H1 (cell line): ENCODE measurements around the gene MMP15. TPM values are rescaled to one million over a fixed set of nuclear protein-coding genes. Genes with fewer than 3 reads are reported as not detected.

ENCODE experiments used
- CTCF ChIA-PET: fragments of 300-600 bp; sonication (Branson Sonifier 250); formaldehyde crosslinking; loops from one replicate; lab custom pipeline; 2021; ENCODE audit not compliant: partially characterized antibody; lab: Charles Lee
- POLR2A ChIA-PET: fragments of 300-600 bp; sonication (Branson Sonifier 250); formaldehyde crosslinking; loops from one replicate; lab custom pipeline; 2021; ENCODE audit warnings: inconsistent platforms; ENCODE audit not compliant: partially characterized antibody; lab: Charles Lee
- DNase-seq, 2 experiments: peaks; one replicate each; pipeline versions ENCODE4 v3.0.0 to v3.0.0-alpha.2; 2010 to 2022; ENCODE audit warnings: low spot score in 2 of 2, low read depth in 1 of 2, mixed read lengths in 1 of 2
- FAIRE-seq: peaks from 2 replicates; lab custom pipeline; 2011; peaks lifted over from hg19 to GRCh38; lab: Jason Lieb, UNC
- H2AFZ ChIP-seq: 2 replicates; pipeline ENCODE4 v1.8.1; 2012; ENCODE audit warnings: low read length, inconsistent platforms
- H2AK5ac ChIP-seq: 2 replicates; pipeline ENCODE4 v1.6.1; 2013; ENCODE audit warnings: low read depth, low read length
- H2BK120ac ChIP-seq: replicated peaks from 2 replicates; pipeline ENCODE3; 2013; ENCODE audit warnings: low read depth, low read length, inconsistent platforms
- H2BK12ac ChIP-seq: 2 replicates; pipeline ENCODE4 v1.6.1; 2013; ENCODE audit warnings: low read depth, low read length
- H2BK15ac ChIP-seq: 2 replicates; pipeline ENCODE4 v1.6.1; 2013; ENCODE audit warnings: low read length
- H2BK20ac ChIP-seq: 2 replicates; pipeline ENCODE4 v1.6.1; 2013; ENCODE audit warnings: low read length
- H2BK5ac ChIP-seq: 2 replicates; pipeline ENCODE4 v1.6.1; 2013; ENCODE audit warnings: low read depth, low read length
- H3K14ac ChIP-seq: 2 replicates; pipeline ENCODE4 v1.6.1; 2013; ENCODE audit warnings: inconsistent platforms; ENCODE audit not compliant: insufficient read length
- H3K18ac ChIP-seq: 2 replicates; pipeline ENCODE4 v1.6.1; 2013; ENCODE audit warnings: low read length; ENCODE audit errors: extremely low read depth
- H3K23ac ChIP-seq: 2 replicates; pipeline ENCODE4 v1.6.1; 2013; ENCODE audit warnings: inconsistent platforms; ENCODE audit not compliant: insufficient read length
- H3K23me2 ChIP-seq: 2 replicates; pipeline ENCODE4 v1.6.1; 2013; ENCODE audit warnings: low read depth, low read length
- H3K27ac ChIP-seq: 2 replicates; pipeline ENCODE4 v1.6.1; 2011; ENCODE audit warnings: low read depth, low read length, inconsistent platforms
- H3K27me3 ChIP-seq, 4 experiments: replicated peaks in 1 of 4; 1 replicate in 1 of 4; 2 replicates in 3 of 4; pipeline versions ENCODE4 v1.6.1 to v1.8.1; 2011 to 2013; ENCODE audit warnings: low read length in 3 of 4, mild to moderate bottlenecking in 3 of 4, inconsistent platforms in 2 of 4, mixed read lengths in 2 of 4, moderate library complexity in 1 of 4; ENCODE audit not compliant: control insufficient read depth in 3 of 4, insufficient read depth in 3 of 4; ENCODE audit errors: extremely low read depth in 1 of 4
- H3K36me3 ChIP-seq, 4 experiments: 2 replicates each; pipeline versions ENCODE4 v1.6.1 to v1.8.1; 2011 to 2013; ENCODE audit warnings: mild to moderate bottlenecking in 4 of 4, low read length in 3 of 4, moderate library complexity in 2 of 4, control low read depth in 1 of 4, inconsistent platforms in 1 of 4; ENCODE audit not compliant: insufficient read depth in 4 of 4, control insufficient read depth in 2 of 4
- H3K4ac ChIP-seq: replicated peaks from 2 replicates; pipeline ENCODE3; 2013; ENCODE audit warnings: low read length, low read depth, mixed read lengths, inconsistent platforms; ENCODE audit not compliant: insufficient read length
- H3K4me1 ChIP-seq, 4 experiments: replicated peaks in 1 of 4; 1 replicate in 1 of 4; 2 replicates in 3 of 4; pipeline versions ENCODE4 v1.6.1 to v1.8.1; 2011 to 2013; ENCODE audit warnings: low read length in 3 of 4, inconsistent platforms in 2 of 4, mixed read lengths in 1 of 4; ENCODE audit not compliant: insufficient read depth in 4 of 4, control insufficient read depth in 3 of 4
- H3K4me2 ChIP-seq, 2 experiments: 2 replicates each; pipeline versions ENCODE4 v1.6.1 to v1.8.1; 2011 to 2013; ENCODE audit warnings: low read depth in 2 of 2, low read length in 2 of 2, control low read depth in 1 of 2, inconsistent platforms in 1 of 2, mild to moderate bottlenecking in 1 of 2; ENCODE audit not compliant: insufficient read depth in 1 of 2
- H3K4me3 ChIP-seq, 4 experiments: fragments of 200-600, 300-600 bp in 1 of 4; sonication (generic), shearing (Covaris generic), sonication (Bioruptor Twin) in 1 of 4; 2 replicates each; pipeline versions ENCODE4 v1.5.1 to v1.8.1; 2011 to 2016; ENCODE audit warnings: low read length in 4 of 4, low read depth in 3 of 4, control low read depth in 2 of 4, inconsistent platforms in 2 of 4, mild to moderate bottlenecking in 2 of 4, mixed read lengths in 1 of 4, moderate library complexity in 1 of 4; ENCODE audit not compliant: insufficient read depth in 2 of 4; ENCODE audit errors: extremely low read depth in 1 of 4
- H3K56ac ChIP-seq: replicated peaks from 2 replicates; pipeline ENCODE3; 2013; ENCODE audit warnings: low read depth, mild to moderate bottlenecking, mixed read lengths, low read length, inconsistent platforms; ENCODE audit not compliant: insufficient read length
- H3K79me1 ChIP-seq: 2 replicates; pipeline ENCODE4 v1.6.1; 2013; ENCODE audit warnings: low read depth, low read length, control low read depth
- H3K79me2 ChIP-seq, 2 experiments: 2 replicates each; pipeline versions ENCODE4 v1.6.1 to v1.8.1; 2012 to 2013; ENCODE audit warnings: low read length in 2 of 2, mild to moderate bottlenecking in 2 of 2, inconsistent platforms in 1 of 2; ENCODE audit not compliant: insufficient read depth in 2 of 2, control insufficient read depth in 1 of 2
- H3K9ac ChIP-seq, 4 experiments: replicated peaks in 1 of 4; 1 replicate in 1 of 4; 2 replicates in 3 of 4; pipeline versions ENCODE4 v1.6.1 to v1.8.1; 2011 to 2013; ENCODE audit warnings: low read depth in 3 of 4, low read length in 3 of 4, control low read depth in 2 of 4, mild to moderate bottlenecking in 2 of 4, moderate library complexity in 2 of 4, inconsistent platforms in 1 of 4; ENCODE audit errors: extremely low read depth in 1 of 4
- H3K9me3 ChIP-seq, 2 experiments: 2 replicates each; pipeline versions ENCODE4 v1.6.1 to v1.8.1; 2012 to 2013; ENCODE audit warnings: mild to moderate bottlenecking in 2 of 2, moderate library complexity in 2 of 2, control low read depth in 1 of 2, inconsistent platforms in 1 of 2, low read depth in 1 of 2, low read length in 1 of 2, mixed read lengths in 1 of 2; ENCODE audit not compliant: insufficient read depth in 2 of 2
- H4K20me1 ChIP-seq, 2 experiments: replicated peaks in 1 of 2; 2 replicates each; pipeline versions ENCODE3 to v1.8.1; 2011 to 2013; ENCODE audit warnings: inconsistent platforms in 2 of 2, low read length in 2 of 2, mild to moderate bottlenecking in 1 of 2; ENCODE audit not compliant: insufficient read depth in 2 of 2, control insufficient read depth in 1 of 2
- H4K5ac ChIP-seq: 2 replicates; pipeline ENCODE4 v1.6.1; 2013; ENCODE audit warnings: low read length, low read depth, mixed read lengths, inconsistent platforms; ENCODE audit not compliant: insufficient read length
- H4K8ac ChIP-seq: 2 replicates; pipeline ENCODE4 v1.8.0; 2013; ENCODE audit warnings: mild to moderate bottlenecking, moderate library complexity, low read length, inconsistent platforms; ENCODE audit not compliant: insufficient read depth; ENCODE audit errors: extremely low read depth
- H4K91ac ChIP-seq: replicated peaks from 2 replicates; pipeline ENCODE3; 2013; ENCODE audit warnings: low read length, mixed read lengths, inconsistent platforms; ENCODE audit not compliant: insufficient read length
- CEBPB ChIP-seq: IDR thresholded peaks from 2 replicates; pipeline ENCODE4 v1.6.1; 2012; ENCODE audit warnings: low read depth, low read length
- CHD1 ChIP-seq: IDR thresholded peaks from 2 replicates; pipeline ENCODE4 v1.6.1; 2012; ENCODE audit warnings: low read depth, low read length, improper control_type of control experiment
- CHD2 ChIP-seq: IDR thresholded peaks from 2 replicates; pipeline ENCODE4 v1.6.1; 2012; ENCODE audit warnings: low read length, improper control_type of control experiment
- EP300 ChIP-seq, 2 experiments: IDR thresholded peaks; 1 replicate in 1 of 2; 2 replicates in 1 of 2; pipeline ENCODE4 v1.6.1; 2011 to 2012; ENCODE audit warnings: low read depth in 2 of 2, low read length in 2 of 2, mild to moderate bottlenecking in 2 of 2, borderline replicate concordance in 1 of 2, inconsistent platforms in 1 of 2, moderate library complexity in 1 of 2
- FOSL1 ChIP-seq: IDR thresholded peaks from 2 replicates; pipeline ENCODE4 v1.6.1; 2011; ENCODE audit warnings: mild to moderate bottlenecking, low read depth, low read length, moderate library complexity; ENCODE audit not compliant: insufficient read depth
- JUN ChIP-seq: IDR thresholded peaks from 2 replicates; pipeline ENCODE4 v1.6.1; 2011; ENCODE audit warnings: low read depth, mild to moderate bottlenecking, improper control_type of control experiment, low read length
- NRF1 ChIP-seq: IDR thresholded peaks from 2 replicates; pipeline ENCODE4 v1.6.1; 2011; ENCODE audit warnings: mild to moderate bottlenecking, low read depth, low read length, improper control_type of control experiment
- POU5F1 ChIP-seq: IDR thresholded peaks from 2 replicates; pipeline ENCODE4 v1.6.1; 2011; ENCODE audit warnings: low read depth, mild to moderate bottlenecking, low read length, moderate library complexity
- RAD21 ChIP-seq, 2 experiments: IDR thresholded peaks in 1 of 2; conservative IDR thresholded peaks in 1 of 2; 2 replicates each; pipeline ENCODE4 v1.6.1; 2011; ENCODE audit warnings: low read depth in 2 of 2, low read length in 2 of 2, improper control_type of control experiment in 1 of 2, inconsistent platforms in 1 of 2, mild to moderate bottlenecking in 1 of 2, moderate library complexity in 1 of 2
- SIN3A ChIP-seq, 2 experiments: IDR thresholded peaks in 1 of 2; conservative IDR thresholded peaks in 1 of 2; 2 replicates each; pipeline ENCODE4 v1.6.1; 2011 to 2012; ENCODE audit warnings: low read length in 2 of 2, improper control_type of control experiment in 1 of 2, low read depth in 1 of 2, mild to moderate bottlenecking in 1 of 2
- SP2 ChIP-seq: IDR thresholded peaks from 2 replicates; pipeline ENCODE4 v1.6.1; 2012; ENCODE audit warnings: mild to moderate bottlenecking, low read length, inconsistent platforms
- TAF7 ChIP-seq: optimal IDR thresholded peaks from 2 replicates; pipeline ENCODE3; 2011; ENCODE audit warnings: low read depth, mild to moderate bottlenecking, inconsistent platforms, low read length, moderate library complexity, borderline replicate concordance
- WGBS, 2 experiments: shearing (Covaris generic) in 1 of 2; methylation state at CpG; one replicate each; pipeline versions ENCODE4 v1.1.6 to v1.1.7; 2013 to 2015; ENCODE audit warnings: low lambda C conversion rate in 2 of 2, mixed read lengths in 2 of 2, inconsistent platforms in 1 of 2, low coverage in 1 of 2, missing lambda C conversion rate in 1 of 2; ENCODE audit not compliant: insufficient replicate concordance in 2 of 2, insufficient coverage in 1 of 2, insufficient read length in 1 of 2; ENCODE audit errors: extremely low coverage in 1 of 2, missing lambda C conversion rate in 1 of 2; 5-methylcytosine and 5-hydroxymethylcytosine counted together
- polyA plus RNA-seq, 7 experiments: library from polyadenylated mRNA; depleted of rRNA in 3 of 7; stranded (reverse) in 5 of 7; unstranded in 2 of 7; fragments of >200 nt in 5 of 7; fragments of 200-250 nt in 2 of 7; gene quantifications; 1 replicate in 5 of 7; 2 replicates in 1 of 7; 4 replicates in 1 of 7; pipeline versions ENCODE4 v1.2.1 to v1.2.3, GENCODE V29; 2011 to 2013; ENCODE audit warnings: missing spikeins in 2 of 7, mixed read lengths in 2 of 7
- total RNA-seq: library from RNA; stranded (reverse); fragmentation: NEBNext Ultra II Directional; extraction: Animal tissue kit (Norgen Biotek cat#: 25700); gene quantifications from 2 replicates; pipeline ENCODE4 v1.2.1, GENCODE V29; 2021

MMP15 gene
- total and polyA plus RNA-seq, 2 of the 8 experiments (the other 6 are each of a cell fraction or from before 2014, with no cell fraction given), result 38.5 to 42.2 TPM

DNA sequence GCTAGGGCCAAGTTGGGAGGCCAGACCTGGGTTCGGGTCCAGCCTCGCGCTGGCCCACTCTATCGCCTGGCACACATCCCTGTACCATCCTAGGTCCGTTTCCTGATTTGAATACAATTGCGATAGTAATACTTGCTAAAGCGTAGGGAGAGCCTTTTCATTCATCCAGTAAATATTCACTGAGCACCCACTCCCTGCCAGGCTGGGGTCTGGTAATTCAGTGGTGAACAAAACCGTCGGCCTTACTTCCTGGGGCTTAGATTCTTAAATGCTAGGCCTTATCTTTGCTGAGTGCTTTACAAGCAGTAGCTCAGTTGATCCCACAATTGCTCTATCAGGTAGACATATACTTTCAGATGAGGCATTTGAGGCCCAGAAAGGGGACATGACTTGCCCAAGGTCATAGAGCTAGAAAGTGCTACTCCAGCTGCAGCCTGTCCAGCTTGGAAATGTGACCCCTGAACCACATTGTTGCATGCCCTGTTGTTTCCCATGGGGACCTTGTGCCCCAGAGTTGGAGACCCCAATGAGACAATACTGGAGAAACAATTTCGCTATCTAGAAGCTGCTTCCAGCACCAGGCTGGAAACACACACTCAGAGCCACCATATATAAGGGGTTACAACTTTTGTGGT, 23.7 kb upstream of the MMP15 start:
- H3K56ac ChIP-seq, result no peak overlapping the region
- H3K4me2 ChIP-seq, result peak overlapping the region; percentile 79 to 98
- H2BK12ac ChIP-seq, result no peak overlapping the region
- no peak overlapping the region for H3K23ac ChIP-seq
- peaks cover 0 to 3% of the 10 kb centered on the region in 2 experiments; a peak in 1 of 4 replicates for H3K79me2 ChIP-seq
- no peaks in the 10 kb centered on the region for H3K9me3 ChIP-seq
- H3K4ac ChIP-seq, result no peak overlapping the region
- no peak overlapping the region for H2BK20ac ChIP-seq
- H4K5ac ChIP-seq, result no peak overlapping the region
- H2BK5ac ChIP-seq, result peak overlapping the region; percentile 71; the same call in 1 of the 2 replicates
- H3K23me2 ChIP-seq, result peaks cover 7% of the 10 kb centered on the region
- no peak overlapping the region for H2BK120ac ChIP-seq
- no peak overlapping the region for H2BK15ac ChIP-seq
- WGBS, 2 experiments, result 64% methylated on average over 10 of the region's 10 CpGs; no CpG with 5 or more reads in 1 of the 2 experiments
- no peak overlapping the region for H3K14ac ChIP-seq
- H3K4me3 ChIP-seq, result peak overlapping the region; percentile 63 to 96 (median 84)
- FAIRE-seq (no peak), DNase-seq (no peak)
- no peaks in the 10 kb centered on the region for H3K79me1 ChIP-seq
- no peak overlapping the region for H3K27ac ChIP-seq
- peak overlapping the region in 2 of 4 experiments; percentile 8 to 31; a peak in 3 of 7 replicates for H3K9ac ChIP-seq
- no peak overlapping the region for H3K18ac ChIP-seq
- H4K20me1 ChIP-seq, result peaks cover 0 to 6% of the 10 kb centered on the region in 2 experiments
- H4K8ac ChIP-seq, result no peak overlapping the region
- CTCF ChIA-PET, result interaction anchor here (1.0 to 26.3 kb wide), 11 partner anchors 8 to 100 kb away, joined by 3 to 305 read pairs (median 4); no protein-coding TSS in a partner anchor
- no peak overlapping the region for H2AK5ac ChIP-seq
- no peak overlapping the region for H2AFZ ChIP-seq
- POLR2A ChIA-PET, result interaction anchor here (0.8 to 2.2 kb wide), 7 partner anchors 9 to 267 kb away, joined by 3 to 7 read pairs (median 3); partner anchors contain the start of gene MMP15
- no peak overlapping the region for H4K91ac ChIP-seq
- H3K36me3 ChIP-seq, result peaks cover 0 to 15% (median 10%) of the 10 kb centered on the region in 4 experiments; a peak in 5 of 8 replicates
- peaks cover 5 to 8% (median 7%) of the 10 kb centered on the region in 4 experiments; a peak in 6 of 7 replicates for H3K4me1 ChIP-seq
- peaks cover 0 to 3% (median 0%) of the 10 kb centered on the region in 4 experiments; a peak in 2 of 7 replicates for H3K27me3 ChIP-seq
- TF ChIP-seq SP2 (no peak), CHD1 (no peak), FOSL1 (no peak), TAF7 (no peak), RAD21 (IDR thresholded peaks at IDR 0.05 in 1 of 2, conservative IDR thresholded peaks at IDR 0.05 in 1 of 2; ENCODE audit: low read depth in 2 of 2, low read length in 2 of 2) (no peak), CHD2 (no peak), CEBPB (no peak), EP300 (IDR thresholded peaks at IDR 0.05; ENCODE audit: borderline replicate concordance in 1 of 2, low read depth in 2 of 2, low read length in 2 of 2) (no peak), JUN (no peak), POU5F1 (no peak), NRF1 (no peak), SIN3A (conservative IDR thresholded peaks at IDR 0.05 in 1 of 2, IDR thresholded peaks at IDR 0.05 in 1 of 2; ENCODE audit: low read depth in 1 of 2, low read length in 2 of 2) (no peak)
